H1 (cell line): ENCODE results near the gene PRRX2. TPM values are rescaled to one million over a fixed set of nuclear protein-coding genes. Genes with fewer than 3 reads are reported as not detected.

Source experiments
- CTCF ChIA-PET: fragments of 300-600 bp; sonication (Branson Sonifier 250); formaldehyde crosslinking; loops from one replicate; lab custom pipeline; 2021; ENCODE audit not compliant: partially characterized antibody; lab: Charles Lee
- POLR2A ChIA-PET: fragments of 300-600 bp; sonication (Branson Sonifier 250); formaldehyde crosslinking; loops from one replicate; lab custom pipeline; 2021; ENCODE audit warnings: inconsistent platforms; ENCODE audit not compliant: partially characterized antibody; lab: Charles Lee
- DNase-seq, 2 experiments: peaks; one replicate each; pipeline versions ENCODE4 v3.0.0 to v3.0.0-alpha.2; 2010 to 2022; ENCODE audit warnings: low spot score in 2 of 2, low read depth in 1 of 2, mixed read lengths in 1 of 2
- FAIRE-seq: peaks from 2 replicates; lab custom pipeline; 2011; peaks lifted over from hg19 to GRCh38; lab: Jason Lieb, UNC
- H2AFZ ChIP-seq: 2 replicates; pipeline ENCODE4 v1.8.1; 2012; ENCODE audit warnings: low read length, inconsistent platforms
- H2AK5ac ChIP-seq: 2 replicates; pipeline ENCODE4 v1.6.1; 2013; ENCODE audit warnings: low read depth, low read length
- H2BK120ac ChIP-seq: replicated peaks from 2 replicates; pipeline ENCODE3; 2013; ENCODE audit warnings: low read depth, low read length, inconsistent platforms
- H2BK12ac ChIP-seq: 2 replicates; pipeline ENCODE4 v1.6.1; 2013; ENCODE audit warnings: low read depth, low read length
- H2BK15ac ChIP-seq: 2 replicates; pipeline ENCODE4 v1.6.1; 2013; ENCODE audit warnings: low read length
- H2BK20ac ChIP-seq: 2 replicates; pipeline ENCODE4 v1.6.1; 2013; ENCODE audit warnings: low read length
- H2BK5ac ChIP-seq: 2 replicates; pipeline ENCODE4 v1.6.1; 2013; ENCODE audit warnings: low read depth, low read length
- H3K14ac ChIP-seq: 2 replicates; pipeline ENCODE4 v1.6.1; 2013; ENCODE audit warnings: inconsistent platforms; ENCODE audit not compliant: insufficient read length
- H3K18ac ChIP-seq: 2 replicates; pipeline ENCODE4 v1.6.1; 2013; ENCODE audit warnings: low read length; ENCODE audit errors: extremely low read depth
- H3K23ac ChIP-seq: 2 replicates; pipeline ENCODE4 v1.6.1; 2013; ENCODE audit warnings: inconsistent platforms; ENCODE audit not compliant: insufficient read length
- H3K23me2 ChIP-seq: 2 replicates; pipeline ENCODE4 v1.6.1; 2013; ENCODE audit warnings: low read depth, low read length
- H3K27ac ChIP-seq: 2 replicates; pipeline ENCODE4 v1.6.1; 2011; ENCODE audit warnings: low read depth, low read length, inconsistent platforms
- H3K27me3 ChIP-seq, 4 experiments: replicated peaks in 1 of 4; 1 replicate in 1 of 4; 2 replicates in 3 of 4; pipeline versions ENCODE4 v1.6.1 to v1.8.1; 2011 to 2013; ENCODE audit warnings: low read length in 3 of 4, mild to moderate bottlenecking in 3 of 4, inconsistent platforms in 2 of 4, mixed read lengths in 2 of 4, moderate library complexity in 1 of 4; ENCODE audit not compliant: control insufficient read depth in 3 of 4, insufficient read depth in 3 of 4; ENCODE audit errors: extremely low read depth in 1 of 4
- H3K36me3 ChIP-seq, 4 experiments: 2 replicates each; pipeline versions ENCODE4 v1.6.1 to v1.8.1; 2011 to 2013; ENCODE audit warnings: mild to moderate bottlenecking in 4 of 4, low read length in 3 of 4, moderate library complexity in 2 of 4, control low read depth in 1 of 4, inconsistent platforms in 1 of 4; ENCODE audit not compliant: insufficient read depth in 4 of 4, control insufficient read depth in 2 of 4
- H3K4ac ChIP-seq: replicated peaks from 2 replicates; pipeline ENCODE3; 2013; ENCODE audit warnings: low read length, low read depth, mixed read lengths, inconsistent platforms; ENCODE audit not compliant: insufficient read length
- H3K4me1 ChIP-seq, 4 experiments: replicated peaks in 1 of 4; 1 replicate in 1 of 4; 2 replicates in 3 of 4; pipeline versions ENCODE4 v1.6.1 to v1.8.1; 2011 to 2013; ENCODE audit warnings: low read length in 3 of 4, inconsistent platforms in 2 of 4, mixed read lengths in 1 of 4; ENCODE audit not compliant: insufficient read depth in 4 of 4, control insufficient read depth in 3 of 4
- H3K4me2 ChIP-seq, 2 experiments: 2 replicates each; pipeline versions ENCODE4 v1.6.1 to v1.8.1; 2011 to 2013; ENCODE audit warnings: low read depth in 2 of 2, low read length in 2 of 2, control low read depth in 1 of 2, inconsistent platforms in 1 of 2, mild to moderate bottlenecking in 1 of 2; ENCODE audit not compliant: insufficient read depth in 1 of 2
- H3K4me3 ChIP-seq, 4 experiments: fragments of 200-600, 300-600 bp in 1 of 4; sonication (generic), shearing (Covaris generic), sonication (Bioruptor Twin) in 1 of 4; 2 replicates each; pipeline versions ENCODE4 v1.5.1 to v1.8.1; 2011 to 2016; ENCODE audit warnings: low read length in 4 of 4, low read depth in 3 of 4, control low read depth in 2 of 4, inconsistent platforms in 2 of 4, mild to moderate bottlenecking in 2 of 4, mixed read lengths in 1 of 4, moderate library complexity in 1 of 4; ENCODE audit not compliant: insufficient read depth in 2 of 4; ENCODE audit errors: extremely low read depth in 1 of 4
- H3K56ac ChIP-seq: replicated peaks from 2 replicates; pipeline ENCODE3; 2013; ENCODE audit warnings: low read depth, mild to moderate bottlenecking, mixed read lengths, low read length, inconsistent platforms; ENCODE audit not compliant: insufficient read length
- H3K79me1 ChIP-seq: 2 replicates; pipeline ENCODE4 v1.6.1; 2013; ENCODE audit warnings: low read depth, low read length, control low read depth
- H3K79me2 ChIP-seq, 2 experiments: 2 replicates each; pipeline versions ENCODE4 v1.6.1 to v1.8.1; 2012 to 2013; ENCODE audit warnings: low read length in 2 of 2, mild to moderate bottlenecking in 2 of 2, inconsistent platforms in 1 of 2; ENCODE audit not compliant: insufficient read depth in 2 of 2, control insufficient read depth in 1 of 2
- H3K9ac ChIP-seq, 4 experiments: replicated peaks in 1 of 4; 1 replicate in 1 of 4; 2 replicates in 3 of 4; pipeline versions ENCODE4 v1.6.1 to v1.8.1; 2011 to 2013; ENCODE audit warnings: low read depth in 3 of 4, low read length in 3 of 4, control low read depth in 2 of 4, mild to moderate bottlenecking in 2 of 4, moderate library complexity in 2 of 4, inconsistent platforms in 1 of 4; ENCODE audit errors: extremely low read depth in 1 of 4
- H3K9me3 ChIP-seq, 2 experiments: 2 replicates each; pipeline versions ENCODE4 v1.6.1 to v1.8.1; 2012 to 2013; ENCODE audit warnings: mild to moderate bottlenecking in 2 of 2, moderate library complexity in 2 of 2, control low read depth in 1 of 2, inconsistent platforms in 1 of 2, low read depth in 1 of 2, low read length in 1 of 2, mixed read lengths in 1 of 2; ENCODE audit not compliant: insufficient read depth in 2 of 2
- H4K20me1 ChIP-seq, 2 experiments: replicated peaks in 1 of 2; 2 replicates each; pipeline versions ENCODE3 to v1.8.1; 2011 to 2013; ENCODE audit warnings: inconsistent platforms in 2 of 2, low read length in 2 of 2, mild to moderate bottlenecking in 1 of 2; ENCODE audit not compliant: insufficient read depth in 2 of 2, control insufficient read depth in 1 of 2
- H4K5ac ChIP-seq: 2 replicates; pipeline ENCODE4 v1.6.1; 2013; ENCODE audit warnings: low read length, low read depth, mixed read lengths, inconsistent platforms; ENCODE audit not compliant: insufficient read length
- H4K8ac ChIP-seq: 2 replicates; pipeline ENCODE4 v1.8.0; 2013; ENCODE audit warnings: mild to moderate bottlenecking, moderate library complexity, low read length, inconsistent platforms; ENCODE audit not compliant: insufficient read depth; ENCODE audit errors: extremely low read depth
- H4K91ac ChIP-seq: replicated peaks from 2 replicates; pipeline ENCODE3; 2013; ENCODE audit warnings: low read length, mixed read lengths, inconsistent platforms; ENCODE audit not compliant: insufficient read length
- BACH1 ChIP-seq: IDR thresholded peaks from 2 replicates; pipeline ENCODE4 v1.6.1; 2012; ENCODE audit warnings: low read length, improper control_type of control experiment
- CBX5 ChIP-seq: fragments of 300-800, 300-1000 bp; sonication (generic); IDR thresholded peaks from 2 replicates; pipeline ENCODE4 v1.7.1; 2016; ENCODE audit warnings: antibody characterized with exemption, low read length, low read depth
- EP300 ChIP-seq, 2 experiments: IDR thresholded peaks; 1 replicate in 1 of 2; 2 replicates in 1 of 2; pipeline ENCODE4 v1.6.1; 2011 to 2012; ENCODE audit warnings: low read depth in 2 of 2, low read length in 2 of 2, mild to moderate bottlenecking in 2 of 2, borderline replicate concordance in 1 of 2, inconsistent platforms in 1 of 2, moderate library complexity in 1 of 2
- JUN ChIP-seq: IDR thresholded peaks from 2 replicates; pipeline ENCODE4 v1.6.1; 2011; ENCODE audit warnings: low read depth, mild to moderate bottlenecking, improper control_type of control experiment, low read length
- JUND ChIP-seq: IDR thresholded peaks from 2 replicates; pipeline ENCODE4 v1.6.1; 2011; ENCODE audit warnings: mild to moderate bottlenecking, improper control_type of control experiment, low read length
- NANOG ChIP-seq: IDR thresholded peaks from 2 replicates; pipeline ENCODE4 v1.6.1; 2011; ENCODE audit warnings: low read length, low read depth, mild to moderate bottlenecking, inconsistent platforms; ENCODE audit not compliant: insufficient read depth, poor library complexity, severe bottlenecking
- POLR2AphosphoS5 ChIP-seq: IDR thresholded peaks from 2 replicates; pipeline ENCODE4 v1.6.1; 2011; ENCODE audit warnings: low read depth, low read length
- SIRT6 ChIP-seq: IDR thresholded peaks from one replicate; pipeline ENCODE4 v1.7.1; 2012; ENCODE audit warnings: low read length, inconsistent platforms
- WGBS, 2 experiments: shearing (Covaris generic) in 1 of 2; methylation state at CpG; one replicate each; pipeline versions ENCODE4 v1.1.6 to v1.1.7; 2013 to 2015; ENCODE audit warnings: low lambda C conversion rate in 2 of 2, mixed read lengths in 2 of 2, inconsistent platforms in 1 of 2, low coverage in 1 of 2, missing lambda C conversion rate in 1 of 2; ENCODE audit not compliant: insufficient replicate concordance in 2 of 2, insufficient coverage in 1 of 2, insufficient read length in 1 of 2; ENCODE audit errors: extremely low coverage in 1 of 2, missing lambda C conversion rate in 1 of 2; 5-methylcytosine and 5-hydroxymethylcytosine counted together
- polyA plus RNA-seq, 7 experiments: library from polyadenylated mRNA; depleted of rRNA in 3 of 7; stranded (reverse) in 5 of 7; unstranded in 2 of 7; fragments of >200 nt in 5 of 7; fragments of 200-250 nt in 2 of 7; gene quantifications; 1 replicate in 5 of 7; 2 replicates in 1 of 7; 4 replicates in 1 of 7; pipeline versions ENCODE4 v1.2.1 to v1.2.3, GENCODE V29; 2011 to 2013; ENCODE audit warnings: missing spikeins in 2 of 7, mixed read lengths in 2 of 7
- total RNA-seq: library from RNA; stranded (reverse); fragmentation: NEBNext Ultra II Directional; extraction: Animal tissue kit (Norgen Biotek cat#: 25700); gene quantifications from 2 replicates; pipeline ENCODE4 v1.2.1, GENCODE V29; 2021

The PRRX2 gene
- total and polyA plus RNA-seq, 2 of the 8 experiments (the other 6 are each of a cell fraction or from before 2014, with no cell fraction given), result 5.8 to 9.2 TPM

DNA sequence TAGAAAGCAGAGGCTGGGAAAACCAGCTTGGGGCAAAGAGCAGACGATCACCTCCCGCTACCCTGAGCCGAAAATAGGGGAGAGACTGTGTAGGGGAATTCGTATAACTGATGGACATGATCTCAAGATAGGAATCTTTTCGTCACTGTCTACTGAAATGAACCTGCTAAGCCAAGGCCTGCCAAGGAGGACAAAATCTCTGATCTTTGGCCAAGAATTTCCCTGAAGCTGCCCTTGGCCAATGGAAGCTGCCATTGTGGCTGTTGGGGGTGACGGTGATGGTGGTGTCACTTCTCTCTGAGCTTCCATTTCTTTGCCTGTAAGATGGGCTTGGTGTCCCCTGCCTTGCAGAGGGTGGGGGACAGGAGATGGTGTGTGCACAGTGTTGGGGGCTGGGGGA lies 90.7 kb downstream of the PRRX2 start:
- POLR2A ChIA-PET, result no interaction called here
- H4K91ac ChIP-seq, result no peak overlapping the region
- H2AFZ ChIP-seq, result no peak overlapping the region
- H3K9me3 ChIP-seq, result no peaks in the 10 kb centered on the region
- FAIRE-seq (no peak), DNase-seq (no peak)
- H4K20me1 ChIP-seq, result no peaks in the 10 kb centered on the region
- H2BK120ac ChIP-seq, result no peak overlapping the region
- H3K36me3 ChIP-seq, result no peaks in the 10 kb centered on the region
- no peak overlapping the region for H3K14ac ChIP-seq
- H3K79me2 ChIP-seq, result no peaks in the 10 kb centered on the region
- WGBS, 2 experiments, result 87% methylated on average over 6 of the region's 6 CpGs; no CpG with 5 or more reads in 1 of the 2 experiments
- no peak overlapping the region for H3K27ac ChIP-seq
- no peak overlapping the region for H3K18ac ChIP-seq
- no peak overlapping the region for H3K23ac ChIP-seq
- H3K23me2 ChIP-seq, result no peaks in the 10 kb centered on the region
- H3K79me1 ChIP-seq, result no peaks in the 10 kb centered on the region
- TF ChIP-seq SIRT6 (no peak), BACH1 (no peak), JUND (no peak), EP300 (IDR thresholded peaks at IDR 0.05; ENCODE audit: borderline replicate concordance in 1 of 2, low read depth in 2 of 2, low read length in 2 of 2) (no peak), NANOG (no peak), POLR2AphosphoS5 (no peak), CBX5 (no peak), JUN (no peak)
- no peak overlapping the region for H3K9ac ChIP-seq
- H3K4me1 ChIP-seq, result peaks cover 0 to 12% (median 11%) of the 10 kb centered on the region in 4 experiments; a peak in 5 of 7 replicates
- H2AK5ac ChIP-seq, result no peak overlapping the region
- no peak overlapping the region for H2BK15ac ChIP-seq
- no peak overlapping the region for H3K4me2 ChIP-seq
- CTCF ChIA-PET, result interaction anchor here (1.1 to 16.4 kb wide), 5 partner anchors 10 to 33 kb away, joined by 3 to 168 read pairs (median 4); no protein-coding TSS in a partner anchor
- no peak overlapping the region for H3K4me3 ChIP-seq
- H2BK12ac ChIP-seq, result no peak overlapping the region
- H3K56ac ChIP-seq, result no peak overlapping the region
- H2BK5ac ChIP-seq, result no peak overlapping the region
- H4K5ac ChIP-seq, result no peak overlapping the region
- H3K4ac ChIP-seq, result no peak overlapping the region
- no peaks in the 10 kb centered on the region; a peak in 1 of 7 replicates for H3K27me3 ChIP-seq
- H2BK20ac ChIP-seq, result no peak overlapping the region
- no peak overlapping the region for H4K8ac ChIP-seq
